SK-N-SH treated with all-trans-retinoic acid at 6 μM for 48 hours (cell line): ENCODE measurements around the gene RASSF9.

Experiments
- ATAC-seq: fragments of 200-7000 bp; cut with Tn5 transposase; 3 replicates; pipeline ENCODE4 v1.9.1; 2020; ENCODE audit warnings: mild to moderate bottlenecking, moderate library complexity
- ARNTL ChIP-seq: fragments of 450-650 bp; formaldehyde crosslinking; IDR thresholded peaks from 2 replicates; pipeline ENCODE4 v1.5.0; 2020; ENCODE audit warnings: low read depth, mild to moderate bottlenecking, moderate library complexity, borderline replicate concordance
- BACH2 ChIP-seq: fragments of 250-450 bp; sonication (Bioruptor Pico); IDR thresholded peaks from 2 replicates; pipeline ENCODE4 v1.9.0; 2021; ENCODE audit warnings: mild to moderate bottlenecking, borderline replicate concordance
- CSDC2 ChIP-seq: fragments of 250-450 bp; sonication (Bioruptor Pico); IDR thresholded peaks from 2 replicates; pipeline ENCODE4 v1.5.0; 2020; ENCODE audit warnings: mild to moderate bottlenecking, moderate library complexity
- ESRRG ChIP-seq: fragments of 250-450 bp; sonication (Bioruptor Pico); IDR thresholded peaks from 2 replicates; pipeline ENCODE4 v1.6.1; 2021; ENCODE audit warnings: mild to moderate bottlenecking
- GLIS3 ChIP-seq: fragments of 250-450 bp; sonication (Bioruptor Pico); IDR thresholded peaks from 2 replicates; pipeline ENCODE4 v1.5.0; 2020; ENCODE audit warnings: mild to moderate bottlenecking, moderate library complexity
- ISL1 ChIP-seq: fragments of 250-450 bp; sonication (Bioruptor Pico); IDR thresholded peaks from 2 replicates; pipeline ENCODE4 v2.1.2; 2022; ENCODE audit warnings: mild to moderate bottlenecking, moderate library complexity
- OSR1 ChIP-seq: fragments of 250-450 bp; sonication (Bioruptor Pico); IDR thresholded peaks from 2 replicates; pipeline ENCODE4 v1.8.0; 2022; ENCODE audit warnings: moderate library complexity, mild to moderate bottlenecking, inconsistent platforms
- PPARA ChIP-seq: fragments of 250-450 bp; sonication (Bioruptor Pico); IDR thresholded peaks from 2 replicates; pipeline ENCODE4 v1.5.0; 2020; ENCODE audit warnings: mild to moderate bottlenecking, borderline replicate concordance
- RARB ChIP-seq: fragments of 250-450 bp; sonication (Bioruptor Pico); IDR thresholded peaks from 2 replicates; pipeline ENCODE4 v1.8.0; 2021; ENCODE audit warnings: mild to moderate bottlenecking, moderate library complexity
- SNAI2 ChIP-seq: fragments of 250-450 bp; sonication (Bioruptor Pico); IDR thresholded peaks from 2 replicates; pipeline ENCODE4 v1.5.0; 2020; ENCODE audit warnings: mild to moderate bottlenecking, moderate library complexity
- TCF4 ChIP-seq: fragments of 250-450 bp; sonication (Bioruptor Pico); IDR thresholded peaks from 2 replicates; pipeline ENCODE4 v1.8.0; 2021; ENCODE audit warnings: mild to moderate bottlenecking, moderate library complexity, borderline replicate concordance
- TOX ChIP-seq: fragments of 250-450 bp; sonication (Bioruptor Pico); IDR thresholded peaks from 2 replicates; pipeline ENCODE4 v1.8.0; 2021; ENCODE audit warnings: mild to moderate bottlenecking, moderate library complexity, borderline replicate concordance
- ZFP3 ChIP-seq: fragments of 250-450 bp; sonication (Bioruptor Pico); IDR thresholded peaks from 2 replicates; pipeline ENCODE4 v1.5.0; 2020; ENCODE audit warnings: mild to moderate bottlenecking, moderate library complexity
- ZFP30 ChIP-seq: fragments of 450-650 bp; formaldehyde crosslinking; IDR thresholded peaks from 2 replicates; pipeline ENCODE4 v1.5.0; 2022; ENCODE audit warnings: mild to moderate bottlenecking, moderate library complexity
- ZNF565 ChIP-seq: fragments of 450-650 bp; formaldehyde crosslinking; conservative IDR thresholded peaks from 2 replicates; pipeline ENCODE4 v1.5.0; 2020; ENCODE audit warnings: low read depth, mild to moderate bottlenecking, moderate library complexity
- ZNF70 ChIP-seq: fragments of 450-650 bp; formaldehyde crosslinking; IDR thresholded peaks from 2 replicates; pipeline ENCODE4 v1.5.0; 2020; ENCODE audit warnings: mild to moderate bottlenecking, moderate library complexity
- TF ChIP-seq, protein P1 (sequence below): fragments of 250-450 bp; sonication (Bioruptor Pico); IDR thresholded peaks from 2 replicates; pipeline ENCODE4 v1.8.0; 2020; ENCODE audit warnings: mild to moderate bottlenecking, moderate library complexity, borderline replicate concordance
- TF ChIP-seq, protein P2 (sequence below): fragments of 250-450 bp; sonication (Bioruptor Pico); IDR thresholded peaks from 2 replicates; pipeline ENCODE4 v1.5.1; 2021; ENCODE audit warnings: mild to moderate bottlenecking, moderate library complexity
- TF ChIP-seq, protein P3 (sequence below): fragments of 250-450 bp; sonication (Bioruptor Pico); IDR thresholded peaks from 2 replicates; pipeline ENCODE4 v1.8.0; 2021; ENCODE audit warnings: low read depth, mild to moderate bottlenecking, moderate library complexity, borderline replicate concordance
- TF ChIP-seq, protein P4 (sequence below): fragments of 250-450 bp; sonication (Bioruptor Pico); IDR thresholded peaks from 2 replicates; pipeline ENCODE4 v1.5.1; 2020; ENCODE audit warnings: low read depth, mild to moderate bottlenecking, moderate library complexity

Gene RASSF9

DNA sequence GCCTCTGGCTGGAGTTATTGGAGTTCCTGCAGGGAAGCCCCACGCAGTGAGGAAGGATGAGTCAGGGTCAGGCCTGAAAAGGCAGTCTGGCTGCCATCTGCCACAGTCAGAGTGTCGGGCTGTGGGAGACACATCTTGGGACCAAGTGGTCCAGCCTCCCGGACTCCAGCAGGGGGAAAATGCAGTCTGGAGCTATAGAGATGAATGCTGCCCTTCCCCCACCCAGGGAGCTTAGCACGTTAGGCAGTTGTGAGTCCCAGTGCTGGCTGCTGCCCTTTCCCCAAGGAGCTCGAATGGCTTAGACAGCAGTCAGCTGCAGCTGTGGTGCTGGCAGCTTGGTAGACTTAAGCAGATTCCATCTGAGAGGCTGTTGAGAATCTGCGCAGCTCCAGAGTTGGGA, 29.7 kb upstream of the RASSF9 start:
- TF ChIP-seq TOX (CRISPR knock-in tag) (no peak), SNAI2 (CRISPR knock-in tag) (no peak), ZFP3 (CRISPR knock-in tag) (no peak), PPARA (no peak)
- TF ChIP-seq, protein P1, sequence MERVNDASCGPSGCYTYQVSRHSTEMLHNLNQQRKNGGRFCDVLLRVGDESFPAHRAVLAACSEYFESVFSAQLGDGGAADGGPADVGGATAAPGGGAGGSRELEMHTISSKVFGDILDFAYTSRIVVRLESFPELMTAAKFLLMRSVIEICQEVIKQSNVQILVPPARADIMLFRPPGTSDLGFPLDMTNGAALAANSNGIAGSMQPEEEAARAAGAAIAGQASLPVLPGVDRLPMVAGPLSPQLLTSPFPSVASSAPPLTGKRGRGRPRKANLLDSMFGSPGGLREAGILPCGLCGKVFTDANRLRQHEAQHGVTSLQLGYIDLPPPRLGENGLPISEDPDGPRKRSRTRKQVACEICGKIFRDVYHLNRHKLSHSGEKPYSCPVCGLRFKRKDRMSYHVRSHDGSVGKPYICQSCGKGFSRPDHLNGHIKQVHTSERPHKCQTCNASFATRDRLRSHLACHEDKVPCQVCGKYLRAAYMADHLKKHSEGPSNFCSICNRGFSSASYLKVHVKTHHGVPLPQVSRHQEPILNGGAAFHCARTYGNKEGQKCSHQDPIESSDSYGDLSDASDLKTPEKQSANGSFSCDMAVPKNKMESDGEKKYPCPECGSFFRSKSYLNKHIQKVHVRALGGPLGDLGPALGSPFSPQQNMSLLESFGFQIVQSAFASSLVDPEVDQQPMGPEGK (CRISPR knock-in tag) = no peak
- TF ChIP-seq, protein P2, sequence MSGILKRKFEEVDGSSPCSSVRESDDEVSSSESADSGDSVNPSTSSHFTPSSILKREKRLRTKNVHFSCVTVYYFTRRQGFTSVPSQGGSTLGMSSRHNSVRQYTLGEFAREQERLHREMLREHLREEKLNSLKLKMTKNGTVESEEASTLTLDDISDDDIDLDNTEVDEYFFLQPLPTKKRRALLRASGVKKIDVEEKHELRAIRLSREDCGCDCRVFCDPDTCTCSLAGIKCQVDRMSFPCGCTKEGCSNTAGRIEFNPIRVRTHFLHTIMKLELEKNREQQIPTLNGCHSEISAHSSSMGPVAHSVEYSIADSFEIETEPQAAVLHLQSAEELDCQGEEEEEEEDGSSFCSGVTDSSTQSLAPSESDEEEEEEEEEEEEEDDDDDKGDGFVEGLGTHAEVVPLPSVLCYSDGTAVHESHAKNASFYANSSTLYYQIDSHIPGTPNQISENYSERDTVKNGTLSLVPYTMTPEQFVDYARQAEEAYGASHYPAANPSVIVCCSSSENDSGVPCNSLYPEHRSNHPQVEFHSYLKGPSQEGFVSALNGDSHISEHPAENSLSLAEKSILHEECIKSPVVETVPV = no peak
- ATAC-seq = no peak

DNA sequence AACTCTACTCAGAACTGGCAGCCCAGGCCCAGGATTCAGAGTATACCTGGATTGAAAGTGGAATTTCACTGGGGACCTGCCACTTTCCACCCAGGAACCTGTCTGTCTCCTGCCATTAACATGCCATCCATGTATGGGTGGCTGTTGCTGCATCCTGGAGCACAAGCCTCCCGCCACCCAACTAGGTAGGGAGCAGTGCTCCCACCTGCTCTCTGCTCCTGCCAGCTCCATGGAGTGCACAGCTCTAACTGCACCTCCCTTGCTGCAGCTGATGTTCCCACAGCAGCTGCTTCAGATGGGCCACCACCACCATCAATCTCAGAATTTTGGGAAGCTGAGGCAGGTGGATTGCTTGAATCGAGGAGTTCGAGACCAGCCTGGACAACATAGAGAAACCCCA, 20.8 kb upstream of the RASSF9 start:
- TF ChIP-seq, protein P1 (CRISPR knock-in tag) = no peak
- no peak for TF ChIP-seq ZFP30 (CRISPR knock-in tag)
- TF ChIP-seq ZNF70 = no peak
- TF ChIP-seq ISL1 (CRISPR knock-in tag) = no peak
- TF ChIP-seq TCF4 (CRISPR knock-in tag) = no peak
- ATAC-seq = no peak

DNA sequence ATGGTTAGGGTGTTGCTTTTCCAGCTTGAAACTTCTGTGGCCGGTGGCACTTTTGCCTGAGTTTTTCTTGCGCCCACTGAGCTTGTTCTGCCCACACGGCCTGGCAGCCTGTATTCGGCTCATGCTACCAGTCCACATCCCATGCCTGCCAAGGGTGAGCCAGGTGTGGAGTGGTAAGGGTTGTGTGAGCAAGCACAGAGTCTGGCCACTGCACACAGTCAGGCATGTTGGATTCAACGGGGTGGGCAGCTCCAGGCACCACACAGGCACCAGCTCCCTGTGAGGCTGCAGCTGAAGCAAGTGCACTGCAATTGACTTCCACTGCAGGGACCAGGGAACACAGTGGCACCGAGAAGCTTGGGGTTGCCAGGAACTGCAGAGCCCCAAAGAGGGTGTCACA, 19.1 kb upstream of the RASSF9 start:
- TF ChIP-seq ESRRG (CRISPR knock-in tag) (no peak), ZFP3 (CRISPR knock-in tag) (no peak), ZNF565 (no peak), TOX (CRISPR knock-in tag) (no peak), GLIS3 (CRISPR knock-in tag) (no peak), BACH2 (CRISPR knock-in tag) (no peak), ARNTL (CRISPR knock-in tag) (no peak), OSR1 (CRISPR knock-in tag) (no peak), SNAI2 (CRISPR knock-in tag) (no peak), CSDC2 (CRISPR knock-in tag) (no peak), RARB (CRISPR knock-in tag) (no peak)
- TF ChIP-seq, protein P2 = no peak
- TF ChIP-seq, protein P1 (CRISPR knock-in tag) = no peak
- TF ChIP-seq, protein P3, sequence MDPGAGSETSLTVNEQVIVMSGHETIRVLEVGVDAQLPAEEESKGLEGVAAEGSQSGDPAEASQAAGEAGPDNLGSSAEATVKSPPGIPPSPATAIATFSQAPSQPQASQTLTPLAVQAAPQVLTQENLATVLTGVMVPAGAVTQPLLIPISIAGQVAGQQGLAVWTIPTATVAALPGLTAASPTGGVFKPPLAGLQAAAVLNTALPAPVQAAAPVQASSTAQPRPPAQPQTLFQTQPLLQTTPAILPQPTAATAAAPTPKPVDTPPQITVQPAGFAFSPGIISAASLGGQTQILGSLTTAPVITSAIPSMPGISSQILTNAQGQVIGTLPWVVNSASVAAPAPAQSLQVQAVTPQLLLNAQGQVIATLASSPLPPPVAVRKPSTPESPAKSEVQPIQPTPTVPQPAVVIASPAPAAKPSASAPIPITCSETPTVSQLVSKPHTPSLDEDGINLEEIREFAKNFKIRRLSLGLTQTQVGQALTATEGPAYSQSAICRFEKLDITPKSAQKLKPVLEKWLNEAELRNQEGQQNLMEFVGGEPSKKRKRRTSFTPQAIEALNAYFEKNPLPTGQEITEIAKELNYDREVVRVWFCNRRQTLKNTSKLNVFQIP (CRISPR knock-in tag) = no peak
- TF ChIP-seq, protein P4, sequence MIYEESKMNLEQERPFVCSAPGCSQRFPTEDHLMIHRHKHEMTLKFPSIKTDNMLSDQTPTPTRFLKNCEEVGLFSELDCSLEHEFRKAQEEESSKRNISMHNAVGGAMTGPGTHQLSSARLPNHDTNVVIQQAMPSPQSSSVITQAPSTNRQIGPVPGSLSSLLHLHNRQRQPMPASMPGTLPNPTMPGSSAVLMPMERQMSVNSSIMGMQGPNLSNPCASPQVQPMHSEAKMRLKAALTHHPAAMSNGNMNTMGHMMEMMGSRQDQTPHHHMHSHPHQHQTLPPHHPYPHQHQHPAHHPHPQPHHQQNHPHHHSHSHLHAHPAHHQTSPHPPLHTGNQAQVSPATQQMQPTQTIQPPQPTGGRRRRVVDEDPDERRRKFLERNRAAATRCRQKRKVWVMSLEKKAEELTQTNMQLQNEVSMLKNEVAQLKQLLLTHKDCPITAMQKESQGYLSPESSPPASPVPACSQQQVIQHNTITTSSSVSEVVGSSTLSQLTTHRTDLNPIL (CRISPR knock-in tag) = no peak
- no peak for ATAC-seq
